ENCODE results near the gene THSD4. TPM values are rescaled to one million over a fixed set of nuclear protein-coding genes. Genes with fewer than 3 reads are reported as not detected.

The THSD4 gene
- polyA plus RNA-seq, 1 donor (not counting 4 experiments of a cell fraction or from before 2014, with no cell fraction given): 24.5 TPM

- H3K27me3 ChIP-seq (ENCODE audit: control insufficient read depth, extremely low read depth, insufficient read depth, low read length): no peaks in the 10 kb centered on the region
- H2AFZ ChIP-seq (ENCODE audit: control insufficient read depth, low read length): no peak overlapping the region
- H3K9ac ChIP-seq (ENCODE audit: control insufficient read depth, extremely low read depth, insufficient read depth, low read length): no peak overlapping the region
- DNase-seq (ENCODE audit: low read depth, low spot score): no peak
- no peaks in the 10 kb centered on the region for H3K4me1 ChIP-seq (ENCODE audit: control insufficient read depth, extremely low read depth, insufficient read depth, low read length)
- H3K9me1 ChIP-seq (ENCODE audit: control insufficient read depth, extremely low read depth, insufficient read depth, low read length): no peaks in the 10 kb centered on the region
- FAIRE-seq: no peak
- dilution Hi-C loops (cut with MboI; ENCODE audit: extremely low pct_ligation_motif_present, low sequenced_read_pairs): no loop called here
- no peak overlapping the region for H3K4me3 ChIP-seq (ENCODE audit: control insufficient read depth in 2 of 3, extremely low read depth in 1 of 3, insufficient read depth in 2 of 3, low read depth in 1 of 3, low read length in 3 of 3)
- H3K36me3 ChIP-seq (ENCODE audit: control insufficient read depth in 2 of 2, extremely low read depth in 1 of 2, insufficient read depth in 2 of 2, low read length in 2 of 2): peaks cover 3 to 16% of the 10 kb centered on the region in 2 experiments
- TF ChIP-seq CTCF (optimal IDR thresholded peaks at IDR 0.05 in 1 of 3, IDR thresholded peaks at IDR 0.05 in 1 of 3, conservative IDR thresholded peaks at IDR 0.05 in 1 of 3; ENCODE audit: extremely low read depth in 1 of 3, insufficient read depth in 2 of 3, low read length in 3 of 3) (no peak), EZH2 (IDR thresholded peaks at IDR 0.05; ENCODE audit: low read length) (no peak)
- H3K4me2 ChIP-seq (ENCODE audit: control insufficient read depth, extremely low read depth, insufficient read depth, low read depth, low read length): no peak overlapping the region
- no peaks in the 10 kb centered on the region for H3K79me2 ChIP-seq (ENCODE audit: control insufficient read depth, insufficient read depth, low read length)
- no peaks in the 10 kb centered on the region for H4K20me1 ChIP-seq (ENCODE audit: control insufficient read depth, extremely low read depth, insufficient read depth, low read length)
- H3K9me3 ChIP-seq (ENCODE audit: control insufficient read depth, low read depth, low read length): peaks cover 9% of the 10 kb centered on the region
- H3K27ac ChIP-seq (ENCODE audit: control insufficient read depth, insufficient read depth, low read length): no peak overlapping the region
Observed at GRCh38 chr15:71820127-71820526, 704.9 kb downstream of the THSD4 start.

- H3K4me3 ChIP-seq (ENCODE audit: control insufficient read depth in 2 of 3, extremely low read depth in 1 of 3, insufficient read depth in 2 of 3, low read depth in 1 of 3, low read length in 3 of 3): no peak overlapping the region
- FAIRE-seq (no peak), DNase-seq (ENCODE audit: low read depth, low spot score) (no peak)
- peaks cover 3 to 21% of the 10 kb centered on the region in 2 experiments for H3K36me3 ChIP-seq (ENCODE audit: control insufficient read depth in 2 of 2, extremely low read depth in 1 of 2, insufficient read depth in 2 of 2, low read length in 2 of 2)
- no peak overlapping the region for H3K27ac ChIP-seq (ENCODE audit: control insufficient read depth, insufficient read depth, low read length)
- H2AFZ ChIP-seq (ENCODE audit: control insufficient read depth, low read length): no peak overlapping the region
- no peaks in the 10 kb centered on the region for H4K20me1 ChIP-seq (ENCODE audit: control insufficient read depth, extremely low read depth, insufficient read depth, low read length)
- H3K9me1 ChIP-seq (ENCODE audit: control insufficient read depth, extremely low read depth, insufficient read depth, low read length): no peaks in the 10 kb centered on the region
- H3K27me3 ChIP-seq (ENCODE audit: control insufficient read depth, extremely low read depth, insufficient read depth, low read length): no peaks in the 10 kb centered on the region
- H3K79me2 ChIP-seq (ENCODE audit: control insufficient read depth, insufficient read depth, low read length): no peaks in the 10 kb centered on the region
- dilution Hi-C loops (cut with MboI; ENCODE audit: extremely low pct_ligation_motif_present, low sequenced_read_pairs): no loop called here
- no peak overlapping the region for H3K4me2 ChIP-seq (ENCODE audit: control insufficient read depth, extremely low read depth, insufficient read depth, low read depth, low read length)
- no peaks in the 10 kb centered on the region for H3K4me1 ChIP-seq (ENCODE audit: control insufficient read depth, extremely low read depth, insufficient read depth, low read length)
- TF ChIP-seq CTCF (optimal IDR thresholded peaks at IDR 0.05 in 1 of 3, IDR thresholded peaks at IDR 0.05 in 1 of 3, conservative IDR thresholded peaks at IDR 0.05 in 1 of 3; ENCODE audit: extremely low read depth in 1 of 3, insufficient read depth in 2 of 3, low read length in 3 of 3) (no peak), EZH2 (IDR thresholded peaks at IDR 0.05; ENCODE audit: low read length) (no peak)
- H3K9ac ChIP-seq (ENCODE audit: control insufficient read depth, extremely low read depth, insufficient read depth, low read length): no peak overlapping the region
- H3K9me3 ChIP-seq (ENCODE audit: control insufficient read depth, low read depth, low read length): peaks cover 9% of the 10 kb centered on the region
Observed at GRCh38 chr15:71821547-71822129, 706.4 kb downstream of the THSD4 start.
